Thoracic aorta (tissue), 2 donors: ENCODE data around the gene NOD2. TPM values are rescaled to one million over a fixed set of nuclear protein-coding genes. Genes with fewer than 3 reads are reported as not detected.

Experiments
- ATAC-seq: fragments of 150-250 bp; one replicate; pipeline ENCODE4 v1.8.0; 2017; ENCODE audit warnings: low read depth; ENCODE audit not compliant: insufficient number of reproducible peaks, low FRiP score
- DNase-seq: peaks from one replicate; pipeline ENCODE4 v3.0.0-alpha.2; 2020; ENCODE audit warnings: low spot score
- H3K27ac ChIP-seq, 2 donors: fragments of 200-600 bp; sonication (generic); 1 replicate in 1 of 2; 2 replicates in 1 of 2; pipeline ENCODE4 v1.5.1; 2016; ENCODE audit warnings: mild to moderate bottlenecking in 2 of 2, moderate library complexity in 2 of 2
- H3K27me3 ChIP-seq: fragments of 200-600 bp; sonication (generic); replicated peaks from 2 replicates; pipeline ENCODE4 v1.6.0; 2016; ENCODE audit warnings: mild to moderate bottlenecking; ENCODE audit not compliant: insufficient read depth
- H3K36me3 ChIP-seq: fragments of 200-600 bp; sonication (generic); one replicate; pipeline ENCODE4 v1.5.1; 2016
- H3K4me1 ChIP-seq, 2 donors: fragments of 200-600 bp; sonication (generic); 1 replicate in 1 of 2; 2 replicates in 1 of 2; pipeline versions ENCODE4 v1.5.1 to v1.6.0; 2016; ENCODE audit warnings: low read depth in 2 of 2, mild to moderate bottlenecking in 1 of 2; ENCODE audit not compliant: control insufficient read depth in 1 of 2
- H3K4me3 ChIP-seq: fragments of 200-600 bp; sonication (generic); 2 replicates; pipeline ENCODE4 v1.5.1; 2016; ENCODE audit warnings: mild to moderate bottlenecking
- H3K9me3 ChIP-seq: fragments of 200-600 bp; sonication (generic); 2 replicates; pipeline ENCODE4 v1.5.1; 2016
- CTCF ChIP-seq: fragments of 200-600 bp; sonication (generic); IDR thresholded peaks from one replicate; pipeline ENCODE4 v1.5.1; 2019; ENCODE audit warnings: antibody characterized with exemption
- total RNA-seq, 2 donors: library from RNA; depleted of rRNA; stranded (reverse); fragments of >200 nt; gene quantifications; one replicate each; pipeline versions ENCODE4 v1.1.0 to v1.2.3, GENCODE V29; 2016

NOD2 gene
- total RNA-seq, 2 donors from 2014 or later, result 7.4 to 10.9 TPM

GRCh38 chr16:50771366-50771765 is 78.0 kb downstream of the NOD2 start:
- Histone ChIP-seq H3K36me3 (peaks cover 8% of the 10 kb centered on the region), H3K4me1 (no peaks in the 10 kb centered on the region)

GRCh38 chr16:50774405-50774804 is 81.0 kb downstream of the NOD2 start:
- no peak overlapping the region for H3K27ac ChIP-seq
- no peaks in the 10 kb centered on the region for H3K4me1 ChIP-seq
- H3K4me3 ChIP-seq, result no peak overlapping the region
- no peaks in the 10 kb centered on the region for H3K27me3 ChIP-seq
- ATAC-seq (no peak), DNase-seq (no peak)
- H3K9me3 ChIP-seq, result no peaks in the 10 kb centered on the region
- H3K36me3 ChIP-seq, result peaks cover 5% of the 10 kb centered on the region
- no peak for TF ChIP-seq CTCF

More at GRCh38 chr16:50771366-50771765, 78.0 kb downstream of the NOD2 start:
- Histone ChIP-seq H3K27ac (no peak overlapping the region), H3K27me3 (no peaks in the 10 kb centered on the region), H3K9me3 (no peaks in the 10 kb centered on the region), H3K4me3 (no peak overlapping the region)
- TF ChIP-seq CTCF, result no peak
- DNase-seq (no peak), ATAC-seq (no peak)

GRCh38 chr16:50774960-50775359 is 81.6 kb downstream of the NOD2 start:
- Histone ChIP-seq H3K9me3 (no peaks in the 10 kb centered on the region), H3K27me3 (no peaks in the 10 kb centered on the region), H3K4me3 (no peak overlapping the region), H3K27ac (no peak overlapping the region), H3K36me3 (peaks cover 10% of the 10 kb centered on the region), H3K4me1 (no peaks in the 10 kb centered on the region)
- DNase-seq (no peak), ATAC-seq (no peak)
- no peak for TF ChIP-seq CTCF

- H3K27ac ChIP-seq, result no peak overlapping the region
- no peak for DNase-seq
- no peak for ATAC-seq
- no peaks in the 10 kb centered on the region for H3K27me3 ChIP-seq
- H3K4me3 ChIP-seq, result no peak overlapping the region
- H3K9me3 ChIP-seq, result no peaks in the 10 kb centered on the region
- no peaks in the 10 kb centered on the region for H3K4me1 ChIP-seq
- peaks cover 16% of the 10 kb centered on the region for H3K36me3 ChIP-seq
- no peak for TF ChIP-seq CTCF
Measured at GRCh38 chr16:50776037-50776436, 82.6 kb downstream of the NOD2 start.

GRCh38 chr16:50778284-50779163 is 85.1 kb downstream of the NOD2 start:
- Histone ChIP-seq H3K36me3 (peaks cover 22% of the 10 kb centered on the region), H3K27ac (no peak overlapping the region), H3K27me3 (no peaks in the 10 kb centered on the region), H3K4me1 (no peaks in the 10 kb centered on the region), H3K9me3 (no peaks in the 10 kb centered on the region), H3K4me3 (no peak overlapping the region)
- DNase-seq (no peak), ATAC-seq (no peak)
- no peak for TF ChIP-seq CTCF
